Upper lobe of right lung (tissue), 1 donor: ENCODE measurements around the gene NAP1L3. TPM values are rescaled to one million over a fixed set of nuclear protein-coding genes. Genes with fewer than 3 reads are reported as not detected.

Experiments
- ATAC-seq: fragments of 200-7000 bp; cut with Tn5 transposase; one replicate; pipeline ENCODE4 v1.9.1; 2020; ENCODE audit warnings: mild to moderate bottlenecking, moderate library complexity
- DNase-seq: peaks from one replicate; pipeline ENCODE4 v3.0.0-alpha.2; 2020
- H3K27ac ChIP-seq: fragments of 200-600 bp; one replicate; pipeline ENCODE4 v1.8.0; 2022
- H3K27me3 ChIP-seq: fragments of 200-600 bp; one replicate; pipeline ENCODE4 v1.8.0; 2022; ENCODE audit warnings: mild to moderate bottlenecking
- H3K36me3 ChIP-seq: fragments of 200-600 bp; one replicate; pipeline ENCODE4 v1.8.0; 2022
- H3K4me1 ChIP-seq: fragments of 200-600 bp; one replicate; pipeline ENCODE4 v1.8.0; 2022
- H3K4me3 ChIP-seq: fragments of 200-600 bp; one replicate; pipeline ENCODE4 v1.8.0; 2022; ENCODE audit warnings: mild to moderate bottlenecking
- H3K9me3 ChIP-seq: fragments of 200-600 bp; one replicate; pipeline ENCODE4 v1.8.0; 2022
- intact Hi-C: fragments of 100-400 bp; cut with DNase I; formaldehyde crosslinking; loops from one replicate; pipeline ENCODE4 v1.11.0; 2022
- long read RNA-seq: library from polyadenylated mRNA; unstranded; transcript quantifications from one replicate; pipeline ENCODE4 v2.0.0, GENCODE V29; 2021
- total RNA-seq: library from RNA; stranded (reverse); fragmentation: NEBNext Ultra II Directional; extraction: Animal tissue kit (Norgen Biotek cat#: 25700); gene quantifications from one replicate; pipeline ENCODE4 v1.2.1, GENCODE V29; 2021
- TF ChIP-seq, protein P1 (sequence below): fragments of 200-600 bp; IDR thresholded peaks from one replicate; pipeline ENCODE4 v1.8.0; 2022; ENCODE audit warnings: antibody characterized with exemption
- donor health status: DM: no; HTN: yes; CAD: no; lungs with severe emphysema.

Gene NAP1L3, protein sequence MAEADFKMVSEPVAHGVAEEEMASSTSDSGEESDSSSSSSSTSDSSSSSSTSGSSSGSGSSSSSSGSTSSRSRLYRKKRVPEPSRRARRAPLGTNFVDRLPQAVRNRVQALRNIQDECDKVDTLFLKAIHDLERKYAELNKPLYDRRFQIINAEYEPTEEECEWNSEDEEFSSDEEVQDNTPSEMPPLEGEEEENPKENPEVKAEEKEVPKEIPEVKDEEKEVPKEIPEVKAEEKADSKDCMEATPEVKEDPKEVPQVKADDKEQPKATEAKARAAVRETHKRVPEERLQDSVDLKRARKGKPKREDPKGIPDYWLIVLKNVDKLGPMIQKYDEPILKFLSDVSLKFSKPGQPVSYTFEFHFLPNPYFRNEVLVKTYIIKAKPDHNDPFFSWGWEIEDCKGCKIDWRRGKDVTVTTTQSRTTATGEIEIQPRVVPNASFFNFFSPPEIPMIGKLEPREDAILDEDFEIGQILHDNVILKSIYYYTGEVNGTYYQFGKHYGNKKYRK
- total RNA-seq = 1.2 TPM
- long read RNA-seq, partial matches to known transcripts = 0 of 3 reads
- long read RNA-seq, other reads (novel, unspliced or antisense) = 0 of 3 reads

DNA sequence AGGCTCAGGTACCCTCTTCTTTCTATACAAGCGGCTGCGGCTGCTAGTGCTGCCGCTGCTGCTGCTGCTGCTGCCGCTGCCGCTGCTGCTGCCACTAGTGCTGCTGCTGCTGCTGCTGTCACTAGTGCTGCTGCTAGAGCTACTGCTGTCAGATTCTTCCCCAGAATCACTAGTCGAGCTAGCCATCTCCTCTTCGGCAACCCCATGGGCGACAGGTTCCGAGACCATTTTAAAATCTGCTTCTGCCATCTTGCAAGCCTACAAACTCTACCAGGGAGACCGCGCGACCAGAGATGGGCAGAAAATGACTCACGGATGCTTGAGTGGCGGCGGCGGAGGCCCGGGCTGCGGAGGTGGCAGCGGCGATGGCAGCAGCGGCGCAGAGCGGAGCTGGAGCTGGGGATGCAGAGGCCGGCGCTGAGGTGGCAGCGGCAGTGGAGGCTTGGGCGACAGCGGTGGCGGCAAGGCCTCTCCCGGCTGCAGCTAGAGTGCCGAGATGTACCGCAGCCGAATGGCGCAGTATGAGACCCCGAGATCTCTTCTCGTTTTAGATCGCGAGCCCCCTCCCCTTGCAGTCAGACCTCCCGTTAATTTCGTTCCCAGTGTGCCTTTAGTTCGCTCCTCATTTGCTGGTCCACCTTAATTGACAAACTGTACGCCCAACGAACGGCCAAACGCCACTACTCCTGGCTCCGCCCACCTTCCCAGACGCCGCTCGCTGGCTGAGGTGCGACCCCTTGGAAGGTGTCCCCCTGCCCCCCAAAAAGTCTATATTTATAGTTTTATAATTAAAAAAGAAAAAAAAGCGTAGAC lies at the start of gene NAP1L3:
Gene NAP1L3, minus strand, starts transcription at position 523 of the 813 bp plus-strand sequence. Its CDS starts 274 bp downstream, at position 249.
- Histone ChIP-seq H3K27me3 (no peaks in the 10 kb centered on the region), H3K4me3 (peak within 1 kb of the TSS; percentile 53), H3K9me3 (no peaks in the 10 kb centered on the region), H3K27ac (peak within 1 kb of the TSS; percentile 11), H3K4me1 (no peaks in the 10 kb centered on the region), H3K36me3 (no peaks in the 10 kb centered on the region)
- DNase-seq = peak; percentile 63
- ATAC-seq = peak; percentile 87
- intact Hi-C loops = no loop called here
- TF ChIP-seq, protein P1, sequence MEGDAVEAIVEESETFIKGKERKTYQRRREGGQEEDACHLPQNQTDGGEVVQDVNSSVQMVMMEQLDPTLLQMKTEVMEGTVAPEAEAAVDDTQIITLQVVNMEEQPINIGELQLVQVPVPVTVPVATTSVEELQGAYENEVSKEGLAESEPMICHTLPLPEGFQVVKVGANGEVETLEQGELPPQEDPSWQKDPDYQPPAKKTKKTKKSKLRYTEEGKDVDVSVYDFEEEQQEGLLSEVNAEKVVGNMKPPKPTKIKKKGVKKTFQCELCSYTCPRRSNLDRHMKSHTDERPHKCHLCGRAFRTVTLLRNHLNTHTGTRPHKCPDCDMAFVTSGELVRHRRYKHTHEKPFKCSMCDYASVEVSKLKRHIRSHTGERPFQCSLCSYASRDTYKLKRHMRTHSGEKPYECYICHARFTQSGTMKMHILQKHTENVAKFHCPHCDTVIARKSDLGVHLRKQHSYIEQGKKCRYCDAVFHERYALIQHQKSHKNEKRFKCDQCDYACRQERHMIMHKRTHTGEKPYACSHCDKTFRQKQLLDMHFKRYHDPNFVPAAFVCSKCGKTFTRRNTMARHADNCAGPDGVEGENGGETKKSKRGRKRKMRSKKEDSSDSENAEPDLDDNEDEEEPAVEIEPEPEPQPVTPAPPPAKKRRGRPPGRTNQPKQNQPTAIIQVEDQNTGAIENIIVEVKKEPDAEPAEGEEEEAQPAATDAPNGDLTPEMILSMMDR = no peak

DNA sequence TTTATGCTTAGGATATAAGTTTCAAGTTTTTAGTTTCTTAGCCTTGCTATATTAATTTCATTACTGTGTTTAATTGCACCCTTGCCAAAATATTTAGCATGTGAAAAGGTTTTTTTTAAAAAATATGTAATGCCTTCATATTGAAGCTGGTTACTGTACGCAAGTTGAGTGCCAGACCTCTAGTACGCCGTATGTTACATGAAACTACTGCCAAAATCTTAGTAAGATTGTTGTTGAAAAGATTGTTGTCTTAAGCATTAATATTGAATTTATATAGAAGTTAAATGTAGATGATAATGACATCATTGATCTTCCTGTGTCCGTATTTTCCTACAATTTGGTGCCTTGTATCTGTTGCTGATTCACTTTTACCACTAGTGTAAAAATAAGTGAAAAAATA lies 37.7 kb upstream of the NAP1L3 start:
- H3K4me3 ChIP-seq = no peak overlapping the region
- no peaks in the 10 kb centered on the region for H3K36me3 ChIP-seq
- no peaks in the 10 kb centered on the region for H3K4me1 ChIP-seq
- H3K27me3 ChIP-seq = no peaks in the 10 kb centered on the region
- H3K27ac ChIP-seq = no peak overlapping the region
- no peaks in the 10 kb centered on the region for H3K9me3 ChIP-seq
- intact Hi-C loops = no loop called here
- ATAC-seq = no peak
- TF ChIP-seq, protein P1 = no peak
- DNase-seq = no peak

DNA sequence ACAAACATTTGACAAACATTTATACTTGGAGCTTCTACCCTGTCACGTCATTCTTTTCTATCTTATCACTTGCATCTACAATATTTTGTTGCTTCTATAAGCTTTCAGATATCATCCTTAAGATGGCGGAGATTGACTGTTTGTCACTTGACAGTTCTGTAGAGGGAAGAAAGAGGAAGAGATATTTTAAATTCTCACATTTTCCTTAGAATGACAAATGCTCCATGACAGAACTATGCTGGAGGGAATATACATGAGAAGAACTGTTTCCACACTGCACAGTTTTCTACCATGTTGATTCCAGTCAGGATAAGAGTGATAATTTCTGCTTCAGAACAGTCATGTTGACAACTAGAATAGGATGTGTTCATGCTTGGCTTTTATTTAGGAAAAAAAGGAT lies 30.3 kb upstream of the NAP1L3 start:
- Histone ChIP-seq H3K4me3 (no peak overlapping the region), H3K9me3 (no peaks in the 10 kb centered on the region), H3K36me3 (no peaks in the 10 kb centered on the region), H3K4me1 (no peaks in the 10 kb centered on the region), H3K27ac (no peak overlapping the region), H3K27me3 (no peaks in the 10 kb centered on the region)
- ATAC-seq (no peak), DNase-seq (no peak)
- TF ChIP-seq, protein P1 = no peak
- intact Hi-C loops = no loop called here

DNA sequence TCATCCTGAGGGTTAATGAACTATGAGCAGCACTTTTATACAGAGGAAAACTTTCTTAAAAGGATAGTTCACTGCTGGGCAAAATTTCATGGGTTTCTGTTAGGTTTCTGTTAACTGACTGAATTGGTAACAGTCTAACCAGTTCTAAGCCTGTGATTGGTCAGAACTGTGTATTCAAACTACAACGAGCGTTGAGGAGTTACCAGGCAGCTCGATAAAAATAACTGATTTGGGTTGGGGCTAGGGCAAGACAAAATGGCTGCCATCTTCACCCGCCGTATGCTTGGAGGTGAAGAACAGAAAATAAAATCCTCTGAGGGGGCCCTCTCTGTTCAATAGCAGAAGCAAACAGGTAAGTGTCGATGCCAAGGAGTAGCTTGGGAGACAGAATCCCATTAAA lies 22.6 kb upstream of the NAP1L3 start:
- intact Hi-C loops = no loop called here
- Histone ChIP-seq H3K4me1 (no peaks in the 10 kb centered on the region), H3K27me3 (no peaks in the 10 kb centered on the region), H3K4me3 (no peak overlapping the region), H3K9me3 (no peaks in the 10 kb centered on the region), H3K36me3 (no peaks in the 10 kb centered on the region), H3K27ac (no peak overlapping the region)
- ATAC-seq (no peak), DNase-seq (no peak)
- TF ChIP-seq, protein P1 = no peak

DNA sequence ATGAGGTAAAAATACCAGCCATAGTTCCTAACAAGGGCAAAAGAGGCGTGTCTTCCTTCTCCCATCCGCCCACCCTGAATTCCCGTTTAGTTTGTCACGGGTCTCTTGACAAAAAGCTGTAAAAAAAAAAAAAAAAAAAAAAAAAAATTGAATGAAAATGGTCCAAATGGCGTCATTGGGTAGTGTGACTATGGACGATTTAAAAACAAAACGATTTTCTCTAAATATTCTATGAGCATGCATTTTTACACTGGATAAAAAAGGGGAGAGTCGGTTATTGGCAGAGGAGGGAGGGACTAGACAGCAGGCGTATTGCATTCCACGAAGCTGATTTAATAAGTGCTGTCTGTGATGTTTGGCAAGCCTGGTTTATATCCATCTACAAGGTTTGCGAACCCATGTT lies 492 bp upstream of the NAP1L3 start, which contains the start of gene FAM133A:
Gene FAM133A, plus strand, starts transcription at position 338 of the 403 bp plus-strand sequence. CDS start 35,214 bp downstream, outside the sequence.
- Histone ChIP-seq H3K27me3 (no peaks in the 10 kb centered on the region), H3K36me3 (no peaks in the 10 kb centered on the region), H3K27ac (peak within 1 kb of the TSS; percentile 11), H3K4me3 (peak within 1 kb of the TSS; percentile 53), H3K9me3 (no peaks in the 10 kb centered on the region), H3K4me1 (no peaks in the 10 kb centered on the region)
- TF ChIP-seq, protein P1 = no peak
- intact Hi-C loops = no loop called here
- DNase-seq (no peak), ATAC-seq (no peak)
